GM13977 (cell line): ENCODE data around the gene TTC39C.

Experiments used
- DNase-seq: peaks from one replicate; pipeline ENCODE4 v3.0.0; 2012; ENCODE audit warnings: low spot score
- in situ Hi-C: fragments of 300-500 bp; cut with MboI; formaldehyde crosslinking; loops from one replicate; pipeline ENCODE4 v1.12.0; 2022; ENCODE audit warnings: low sequenced_read_pairs, low pct_unique_long_range_greater_than_20kb, mixed read lengths, inconsistent platforms; ENCODE audit not compliant: unreplicated experiment
- TF ChIP-seq, protein P1 (sequence below): IDR thresholded peaks from 2 replicates; pipeline ENCODE4 v1.5.1; 2012; ENCODE audit warnings: mild to moderate bottlenecking, control low read depth; ENCODE audit not compliant: insufficient read depth; ENCODE audit errors: extremely low read depth, missing control alignments

The TTC39C gene

DNA sequence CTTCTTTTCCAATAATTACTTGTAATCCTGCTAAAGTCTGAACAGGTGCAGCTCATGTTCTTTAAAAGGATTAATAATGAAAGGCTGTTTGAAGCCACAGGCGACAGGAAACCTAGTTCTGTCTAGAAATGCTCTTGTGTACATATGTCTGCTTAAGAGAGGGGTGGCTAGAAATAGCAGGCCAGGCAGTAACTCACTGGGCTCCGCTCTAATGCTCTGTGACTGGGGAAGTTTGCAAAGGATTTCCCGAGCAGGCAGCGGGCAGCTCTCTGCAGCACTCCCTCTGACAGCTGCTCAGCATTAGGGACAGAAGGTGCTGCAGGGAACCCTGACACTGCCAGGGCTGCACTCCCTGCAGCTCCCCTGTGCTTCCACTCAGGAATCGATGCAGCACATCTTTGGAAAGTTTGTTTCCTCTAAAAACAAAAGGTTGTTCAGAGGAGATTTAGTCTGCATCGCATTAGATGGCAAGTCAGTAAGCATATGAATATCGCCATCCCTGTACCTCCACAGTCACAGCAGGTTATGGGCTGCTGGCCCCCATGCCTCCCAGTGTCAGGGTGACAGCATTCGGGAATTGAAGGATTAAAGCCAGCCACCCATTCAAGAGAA, 33.1 kb upstream of the TTC39C start:
- TF ChIP-seq, protein P1, sequence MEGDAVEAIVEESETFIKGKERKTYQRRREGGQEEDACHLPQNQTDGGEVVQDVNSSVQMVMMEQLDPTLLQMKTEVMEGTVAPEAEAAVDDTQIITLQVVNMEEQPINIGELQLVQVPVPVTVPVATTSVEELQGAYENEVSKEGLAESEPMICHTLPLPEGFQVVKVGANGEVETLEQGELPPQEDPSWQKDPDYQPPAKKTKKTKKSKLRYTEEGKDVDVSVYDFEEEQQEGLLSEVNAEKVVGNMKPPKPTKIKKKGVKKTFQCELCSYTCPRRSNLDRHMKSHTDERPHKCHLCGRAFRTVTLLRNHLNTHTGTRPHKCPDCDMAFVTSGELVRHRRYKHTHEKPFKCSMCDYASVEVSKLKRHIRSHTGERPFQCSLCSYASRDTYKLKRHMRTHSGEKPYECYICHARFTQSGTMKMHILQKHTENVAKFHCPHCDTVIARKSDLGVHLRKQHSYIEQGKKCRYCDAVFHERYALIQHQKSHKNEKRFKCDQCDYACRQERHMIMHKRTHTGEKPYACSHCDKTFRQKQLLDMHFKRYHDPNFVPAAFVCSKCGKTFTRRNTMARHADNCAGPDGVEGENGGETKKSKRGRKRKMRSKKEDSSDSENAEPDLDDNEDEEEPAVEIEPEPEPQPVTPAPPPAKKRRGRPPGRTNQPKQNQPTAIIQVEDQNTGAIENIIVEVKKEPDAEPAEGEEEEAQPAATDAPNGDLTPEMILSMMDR, result no peak
- DNase-seq, result no peak
- in situ Hi-C loops, result no loop called here

DNA sequence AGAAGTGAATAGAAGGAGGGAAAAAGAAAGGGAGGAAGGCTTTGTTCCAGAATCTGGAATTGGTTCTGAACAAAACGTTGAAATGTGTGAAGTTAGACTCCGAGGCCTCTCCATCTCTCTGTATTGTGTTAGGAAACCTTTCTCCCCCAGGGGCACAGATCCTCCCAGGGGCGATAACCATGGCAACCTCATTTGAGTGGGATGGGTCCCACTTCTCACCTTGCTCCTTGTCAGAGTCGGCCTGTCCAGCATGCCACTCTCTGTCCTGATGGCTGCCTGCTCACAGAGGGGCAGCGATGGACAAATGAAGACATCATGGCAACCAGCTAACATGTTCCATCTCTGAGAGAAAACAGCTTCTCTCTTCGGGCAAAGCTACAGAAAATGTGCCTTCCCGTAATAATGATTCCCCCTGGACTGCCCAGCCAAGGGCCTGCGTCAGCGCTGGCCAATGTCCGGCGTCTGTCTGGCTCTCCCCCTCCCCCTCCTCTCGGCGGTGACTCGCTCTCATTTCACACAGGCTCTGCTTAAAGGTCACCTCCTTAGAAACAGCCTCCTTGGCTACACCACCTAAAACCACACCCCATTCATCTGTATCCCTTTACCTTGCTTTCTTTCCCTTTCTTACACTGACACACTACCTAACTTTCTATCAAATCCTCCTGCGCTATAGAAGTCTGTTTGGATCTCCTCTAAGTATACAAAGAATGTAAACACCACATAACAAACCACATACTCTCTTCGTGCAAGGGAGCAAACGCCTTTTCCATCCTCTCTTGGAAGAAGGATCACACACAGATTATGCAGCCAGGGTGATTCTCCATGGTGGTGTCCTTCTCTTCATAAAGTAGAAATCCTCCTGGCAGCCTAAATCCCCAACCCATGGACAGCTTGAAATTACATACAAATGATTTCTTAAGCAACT, 32.1 kb upstream of the TTC39C start:
- in situ Hi-C loops, result no loop called here
- TF ChIP-seq, protein P1, result no peak
- DNase-seq, result no peak

DNA sequence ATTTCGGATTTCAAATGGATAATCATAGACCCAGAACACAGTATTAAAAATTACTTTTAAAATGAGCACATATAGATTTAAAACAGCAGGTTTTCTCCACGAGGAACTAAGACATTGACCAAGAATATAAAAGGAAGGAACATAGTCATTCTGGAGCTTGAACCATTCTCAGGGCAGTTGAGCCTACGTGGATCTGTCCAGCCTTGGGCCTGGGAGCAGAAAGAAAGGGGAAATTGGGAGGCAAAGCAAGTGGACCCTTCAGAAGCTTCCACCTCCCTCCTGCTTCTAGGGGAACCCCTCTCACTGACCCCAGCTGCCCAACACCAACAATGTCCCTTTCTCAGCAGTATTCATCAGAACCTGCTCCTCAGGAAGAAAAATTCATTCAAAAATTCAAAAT, 31.4 kb upstream of the TTC39C start:
- in situ Hi-C loops, result no loop called here
- no peak for DNase-seq
- TF ChIP-seq, protein P1, result no peak

DNA sequence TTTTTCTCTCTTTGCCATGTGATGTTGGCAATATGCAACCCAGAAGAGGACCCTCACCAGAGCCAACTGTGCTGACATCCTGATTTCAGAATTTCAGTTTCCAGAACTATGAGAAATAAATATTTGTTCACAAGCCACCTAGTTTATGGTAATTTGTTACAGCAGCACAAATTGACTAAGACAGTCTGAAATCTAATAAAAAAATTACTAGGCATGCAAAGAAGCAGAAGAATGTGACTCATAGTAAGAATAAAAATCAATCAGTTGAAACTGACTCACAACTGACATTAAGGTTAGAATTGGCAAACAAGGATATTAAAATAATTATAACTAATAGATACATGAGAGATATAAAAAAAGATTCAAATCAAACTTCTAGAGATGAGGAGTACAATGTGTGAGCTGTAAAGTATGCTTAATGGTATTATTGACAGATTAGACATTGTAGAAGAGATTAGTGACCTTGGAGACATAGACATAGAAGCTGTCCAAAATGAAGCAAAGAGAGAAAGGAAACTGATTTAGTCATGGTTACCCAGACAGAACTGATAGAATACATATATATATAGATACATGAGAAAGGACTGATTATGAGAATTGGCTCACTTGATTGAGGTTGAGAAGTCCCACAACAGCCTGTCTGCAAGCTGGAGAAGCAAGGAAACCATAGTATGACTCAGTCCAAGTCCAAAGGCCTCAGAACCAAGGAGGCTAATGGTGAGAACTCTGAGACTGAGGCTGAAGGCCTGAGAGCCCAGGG, 27.8 kb upstream of the TTC39C start:
- DNase-seq, result no peak
- in situ Hi-C loops, result no loop called here
- TF ChIP-seq, protein P1, result no peak

DNA sequence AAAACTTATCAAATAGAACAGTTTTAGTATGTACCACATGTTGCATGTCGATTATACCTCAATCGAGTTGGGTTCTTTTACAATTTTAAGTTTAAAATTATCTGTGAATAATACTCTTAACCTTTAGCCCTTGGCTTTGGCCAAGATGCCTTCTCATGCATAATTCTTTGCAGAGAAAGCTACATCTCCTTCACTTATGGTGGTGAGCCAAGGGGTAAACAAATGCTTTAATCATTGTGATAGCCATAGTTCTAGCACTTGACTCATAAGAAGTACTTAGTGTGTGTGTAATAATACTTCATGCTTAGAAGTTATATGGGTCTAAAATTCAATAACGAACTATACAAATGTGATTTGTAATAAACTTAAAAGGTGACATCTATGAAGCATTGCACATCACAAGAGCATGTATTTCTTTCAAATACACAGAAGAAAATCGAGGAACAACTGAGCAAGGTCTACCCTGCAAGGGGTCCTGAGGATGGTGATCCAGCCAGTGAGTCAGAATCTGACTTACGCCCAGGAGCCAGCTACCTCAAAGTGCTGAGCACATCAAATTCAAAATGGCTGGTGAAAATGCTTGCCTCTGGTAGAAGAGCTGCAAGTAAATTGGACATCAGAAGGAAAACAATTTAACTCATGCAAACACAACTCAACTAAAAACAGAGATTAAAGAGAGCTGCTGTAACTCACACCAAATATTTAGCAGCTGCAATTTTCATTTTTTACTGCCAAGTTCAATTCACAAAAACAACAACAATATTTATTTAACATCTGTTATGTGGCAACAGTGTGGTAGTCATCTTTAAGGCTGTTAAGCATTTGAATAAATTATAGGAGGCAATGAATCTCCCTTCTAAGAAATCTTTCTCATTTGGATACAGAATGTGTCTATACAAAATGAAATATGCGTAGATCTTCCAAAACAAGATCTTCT, 23.8 kb upstream of the TTC39C start:
- in situ Hi-C loops, result no loop called here
- no peak for DNase-seq
- TF ChIP-seq, protein P1, result no peak
